ENCODE results near the gene THOC6. TPM values are rescaled to one million over a fixed set of nuclear protein-coding genes. Genes with fewer than 3 reads are reported as not detected.

Gene THOC6
- total and polyA plus RNA-seq, 12 donors = 7.0 to 40.3 (median 10.6) TPM

DNA sequence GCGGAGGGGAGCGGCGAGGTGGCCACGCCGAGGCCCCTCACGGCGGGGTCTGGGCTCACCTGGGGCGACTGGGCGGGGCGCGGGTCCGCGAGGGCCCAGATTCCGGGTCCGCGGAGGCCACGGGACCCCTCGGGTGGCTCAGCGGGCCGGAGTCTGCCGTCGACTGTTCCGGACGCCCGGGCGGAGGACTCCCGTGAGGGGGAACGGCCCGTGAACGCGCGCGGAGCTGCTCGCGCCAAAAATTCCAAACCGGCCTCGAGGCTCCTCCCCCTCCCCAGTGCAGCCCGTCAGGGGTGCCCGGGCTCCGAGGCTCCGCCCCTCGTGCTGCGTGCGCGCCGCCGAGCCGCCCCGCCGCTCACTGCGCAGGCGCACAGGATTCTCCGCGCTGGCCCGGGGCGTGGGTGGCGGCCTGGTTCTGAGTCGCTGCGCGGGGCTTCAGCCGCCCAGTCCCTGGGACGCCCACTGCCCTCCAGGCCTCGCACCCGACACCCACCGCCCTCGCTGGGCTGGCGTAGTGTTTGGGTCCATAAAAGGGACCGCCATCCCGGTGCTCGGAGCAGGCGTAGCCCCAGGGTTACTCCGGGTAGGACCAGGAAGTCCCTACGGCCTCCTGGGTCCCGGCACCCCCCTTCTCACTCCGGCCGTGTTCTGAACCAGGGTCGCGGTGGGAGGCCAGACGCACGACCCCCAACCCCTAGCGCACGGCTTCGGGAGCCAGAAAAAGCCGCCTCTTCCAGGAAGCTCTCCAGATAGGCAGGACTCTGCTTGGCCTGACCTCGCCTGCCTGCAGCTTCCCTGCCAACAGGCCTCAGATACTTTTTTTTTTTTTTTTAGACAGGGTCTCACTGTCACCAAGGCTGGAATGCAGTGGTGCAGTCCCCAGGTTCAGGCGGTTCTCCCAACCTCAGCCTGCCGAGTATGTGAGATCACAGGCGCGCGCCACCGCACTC lies 43.3 kb upstream of the THOC6 start, which contains the start of gene PKMYT1:
Gene PKMYT1, minus strand, starts transcription at position 220 of the 950 bp plus-strand sequence. CDS start 789 bp downstream, outside the sequence.
- peak; percentile 89 to 94 for DNase-seq
- peaks cover 0 to 12% (median 7%) of the 10 kb centered on the region in 7 donors for H3K27me3 ChIP-seq
- peak; percentile 94 to 98 (median 95) for ATAC-seq
- no peaks in the 10 kb centered on the region for H3K9me3 ChIP-seq
- H3K36me3 ChIP-seq = peaks cover 0 to 3% (median 0%) of the 10 kb centered on the region in 9 donors
- intact Hi-C loops (cut with DNase I) = loop anchor here in 2 of 10 donors (2.0 to 5.0 kb wide), 2 partner anchors 18 to 53 kb away; no protein-coding TSS in a partner anchor
- peaks cover 2 to 40% (median 28%) of the 10 kb centered on the region in 9 donors for H3K4me1 ChIP-seq
- TF ChIP-seq, protein P1, sequence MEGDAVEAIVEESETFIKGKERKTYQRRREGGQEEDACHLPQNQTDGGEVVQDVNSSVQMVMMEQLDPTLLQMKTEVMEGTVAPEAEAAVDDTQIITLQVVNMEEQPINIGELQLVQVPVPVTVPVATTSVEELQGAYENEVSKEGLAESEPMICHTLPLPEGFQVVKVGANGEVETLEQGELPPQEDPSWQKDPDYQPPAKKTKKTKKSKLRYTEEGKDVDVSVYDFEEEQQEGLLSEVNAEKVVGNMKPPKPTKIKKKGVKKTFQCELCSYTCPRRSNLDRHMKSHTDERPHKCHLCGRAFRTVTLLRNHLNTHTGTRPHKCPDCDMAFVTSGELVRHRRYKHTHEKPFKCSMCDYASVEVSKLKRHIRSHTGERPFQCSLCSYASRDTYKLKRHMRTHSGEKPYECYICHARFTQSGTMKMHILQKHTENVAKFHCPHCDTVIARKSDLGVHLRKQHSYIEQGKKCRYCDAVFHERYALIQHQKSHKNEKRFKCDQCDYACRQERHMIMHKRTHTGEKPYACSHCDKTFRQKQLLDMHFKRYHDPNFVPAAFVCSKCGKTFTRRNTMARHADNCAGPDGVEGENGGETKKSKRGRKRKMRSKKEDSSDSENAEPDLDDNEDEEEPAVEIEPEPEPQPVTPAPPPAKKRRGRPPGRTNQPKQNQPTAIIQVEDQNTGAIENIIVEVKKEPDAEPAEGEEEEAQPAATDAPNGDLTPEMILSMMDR (IDR thresholded peaks at IDR 0.05) = no peak
- H3K4me3 ChIP-seq = peak within 1 kb of the TSS; percentile 54 to 89 (median 80)
- 5% methylated on average over 77 to 91 of the region's 91 CpGs for WGBS, 2 donors
- H3K27ac ChIP-seq = peak within 1 kb of the TSS; percentile 9 to 97 (median 88)

DNA sequence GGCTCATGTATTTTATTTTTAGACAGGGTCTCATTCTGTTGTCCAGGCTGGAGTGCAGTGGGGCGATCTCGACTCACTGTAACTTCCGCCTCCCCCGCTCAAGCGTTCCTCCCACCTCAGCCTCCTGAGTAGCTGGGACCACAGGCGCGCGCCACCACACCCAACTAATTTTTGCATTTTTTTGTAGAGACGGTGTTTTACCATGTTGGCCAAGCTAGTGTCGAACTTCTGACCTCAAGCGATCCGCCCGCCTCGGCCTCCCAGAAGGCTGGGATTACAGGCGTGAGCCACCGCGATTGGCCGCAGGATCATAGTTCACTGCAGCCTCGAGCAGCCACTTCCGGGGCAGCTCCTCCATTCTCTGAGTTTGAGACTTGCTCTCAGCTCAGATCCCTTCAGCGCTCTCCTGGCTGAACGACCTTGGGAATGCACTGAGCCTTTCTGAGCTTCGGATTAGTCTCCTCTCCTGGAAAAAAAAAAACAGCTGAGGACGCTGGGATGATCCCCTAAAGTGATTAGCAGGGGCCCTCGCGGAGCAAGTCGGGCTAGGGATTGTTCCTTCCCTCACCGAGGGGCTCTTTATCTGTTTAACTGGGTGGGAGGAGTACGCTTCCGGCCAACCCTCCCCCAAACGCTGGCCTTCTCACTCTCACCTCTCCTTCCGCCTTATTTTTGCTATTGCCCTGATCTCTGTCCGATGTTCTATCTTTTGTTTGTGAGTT lies 42.5 kb upstream of the THOC6 start:
- intact Hi-C loops (cut with DNase I) = loop anchor here in 2 of 10 donors (2.0 to 5.0 kb wide), 2 partner anchors 19 to 54 kb away; no protein-coding TSS in a partner anchor
- DNase-seq (no peak), ATAC-seq (no peak)
- TF ChIP-seq, protein P1 (IDR thresholded peaks at IDR 0.05) = no peak
- no peaks in the 10 kb centered on the region for H3K9me3 ChIP-seq
- H3K27ac ChIP-seq = peak overlapping the region in 3 of 10 donors; percentile 82 to 97 (median 88)
- no peaks in the 10 kb centered on the region for H3K36me3 ChIP-seq
- H3K27me3 ChIP-seq = peaks cover 0 to 12% (median 7%) of the 10 kb centered on the region in 7 donors
- WGBS, 2 donors = 38 to 44% methylated on average over 33 of the region's 33 CpGs
- peak overlapping the region in 9 of 10 donors; percentile 73 to 89 (median 85) for H3K4me3 ChIP-seq
- peaks cover 3 to 48% (median 33%) of the 10 kb centered on the region in 9 donors for H3K4me1 ChIP-seq

DNA sequence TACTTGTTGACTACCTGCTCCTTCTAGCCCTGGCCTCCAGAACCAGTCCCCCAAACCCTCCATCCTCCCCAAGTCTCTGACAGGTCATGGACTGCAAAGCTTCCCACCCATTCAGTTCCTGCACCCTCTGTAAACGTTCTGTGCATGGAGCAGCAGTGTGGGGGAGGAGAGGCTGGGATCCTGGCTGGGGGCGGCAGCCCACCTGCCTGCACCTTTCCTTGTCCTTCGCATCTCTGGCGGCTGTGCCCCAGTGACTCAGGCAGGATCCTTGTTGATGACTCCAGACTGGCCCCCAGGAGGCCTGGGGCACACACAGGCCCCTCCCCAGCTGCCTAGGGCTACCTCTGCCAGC lies 42.0 kb upstream of the THOC6 start:
- TF ChIP-seq, protein P1 (IDR thresholded peaks at IDR 0.05) = no peak
- no peaks in the 10 kb centered on the region for H3K36me3 ChIP-seq
- no peak overlapping the region for H3K4me3 ChIP-seq
- no peaks in the 10 kb centered on the region for H3K9me3 ChIP-seq
- H3K4me1 ChIP-seq = peaks cover 3 to 50% (median 33%) of the 10 kb centered on the region in 9 donors
- intact Hi-C loops (cut with DNase I) = loop anchor here in 2 of 10 donors (2.0 to 5.0 kb wide), 2 partner anchors 19 to 55 kb away; no protein-coding TSS in a partner anchor
- peaks cover 0 to 14% (median 7%) of the 10 kb centered on the region in 7 donors for H3K27me3 ChIP-seq
- WGBS, 2 donors = 67 to 68% methylated on average over 4 of the region's 4 CpGs
- DNase-seq = no peak
- no peak for ATAC-seq
- no peak overlapping the region for H3K27ac ChIP-seq

DNA sequence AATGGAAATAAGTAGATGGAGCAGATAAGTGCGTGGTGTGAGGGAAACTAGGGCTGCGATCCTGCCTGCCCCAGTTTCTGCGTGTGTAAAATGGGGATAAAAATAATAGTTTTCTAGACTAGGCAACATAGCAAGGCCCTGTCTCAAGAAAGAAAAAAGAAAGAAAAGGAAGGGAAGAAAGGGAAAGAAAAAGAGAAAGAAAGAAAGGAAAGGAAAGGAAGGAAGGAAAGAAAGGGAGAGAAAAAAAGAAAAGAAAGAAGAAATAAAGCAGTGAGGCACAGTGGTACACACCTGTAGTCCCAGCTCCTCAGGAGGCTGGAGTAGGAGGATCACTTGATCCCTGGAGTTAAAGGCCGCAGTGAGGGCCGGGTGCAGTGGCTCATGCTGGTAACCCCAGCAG lies 41.4 kb upstream of the THOC6 start:
- TF ChIP-seq, protein P1 (IDR thresholded peaks at IDR 0.05) = no peak
- no peak for ATAC-seq

More for the DNA sequence above, 41.4 kb upstream of the THOC6 start:
- 88 to 89% methylated on average over 5 of the region's 5 CpGs for WGBS, 2 donors
- no peaks in the 10 kb centered on the region for H3K9me3 ChIP-seq
- H3K27me3 ChIP-seq = peaks cover 0 to 19% (median 7%) of the 10 kb centered on the region in 7 donors
- H3K4me3 ChIP-seq = no peak overlapping the region
- no peaks in the 10 kb centered on the region for H3K36me3 ChIP-seq
- no peak for DNase-seq
- intact Hi-C loops (cut with DNase I) = loop anchor here in 1 of 10 donors (5.0 kb wide), 1 partner anchor 55 kb away; no protein-coding TSS in a partner anchor
- H3K4me1 ChIP-seq = peaks cover 3 to 50% (median 33%) of the 10 kb centered on the region in 9 donors
- H3K27ac ChIP-seq = no peak overlapping the region

All from heart right ventricle (tissue), 16 donors.